Measurements from ENCODE around the gene GAD1. TPM values are rescaled to one million over a fixed set of nuclear protein-coding genes. Genes with fewer than 3 reads are reported as not detected.

The GAD1 gene
- total RNA-seq, 1 experiment from 2014 or later = 11.2 TPM

- H3K27me3 Mint-ChIP-seq (ENCODE audit: unreplicated experiment) = no peaks in the 10 kb centered on the region
- BruUV-seq (replicated peaks) = no TSS peak
- DNase-seq = no peak
- intact Hi-C loops (cut with micrococcal nuclease; ENCODE audit: unreplicated experiment) = no loop called here
- TF ChIP-seq CTCF (IDR thresholded peaks at IDR 0.05; ENCODE audit: unreplicated experiment) = no peak
- H3K36me3 Mint-ChIP-seq (ENCODE audit: insufficient read depth, unreplicated experiment) = no peaks in the 10 kb centered on the region
- H3K9me3 Mint-ChIP-seq (ENCODE audit: low read depth, unreplicated experiment) = no peaks in the 10 kb centered on the region
- no peak overlapping the region for H3K27ac Mint-ChIP-seq (ENCODE audit: unreplicated experiment)
- H3K4me1 Mint-ChIP-seq (ENCODE audit: low read depth, unreplicated experiment) = no peaks in the 10 kb centered on the region
- no peak overlapping the region for H3K4me3 Mint-ChIP-seq (ENCODE audit: low read depth, unreplicated experiment)
- CTCF ChIA-PET = interaction anchor here (0.8 to 1.3 kb wide), 3 partner anchors 10 to 34 kb away, joined by 3 to 5 read pairs (median 3); partner anchors contain the start of gene GORASP2
Measured at GRCh38 chr2:170895023-170895757, 78.5 kb downstream of the GAD1 start.

GRCh38 chr2:170896622-170897021 lies 79.9 kb downstream of the GAD1 start:
- Mint-ChIP-seq H3K27ac (ENCODE audit: unreplicated experiment) (no peak overlapping the region), H3K9me3 (ENCODE audit: low read depth, unreplicated experiment) (no peaks in the 10 kb centered on the region), H3K27me3 (ENCODE audit: unreplicated experiment) (no peaks in the 10 kb centered on the region), H3K4me3 (ENCODE audit: low read depth, unreplicated experiment) (no peak overlapping the region), H3K4me1 (ENCODE audit: low read depth, unreplicated experiment) (no peaks in the 10 kb centered on the region), H3K36me3 (ENCODE audit: insufficient read depth, unreplicated experiment) (no peaks in the 10 kb centered on the region)
- intact Hi-C loops (cut with micrococcal nuclease; ENCODE audit: unreplicated experiment) = no loop called here
- no peak for TF ChIP-seq CTCF (IDR thresholded peaks at IDR 0.05; ENCODE audit: unreplicated experiment)
- DNase-seq = no peak
- CTCF ChIA-PET = interaction anchor here (1.4 kb wide), 1 partner anchor 9 kb away, joined by 3 read pairs; no protein-coding TSS in a partner anchor
- BruUV-seq (replicated peaks) = no TSS peak

- H3K4me1 Mint-ChIP-seq (ENCODE audit: low read depth, unreplicated experiment) = no peaks in the 10 kb centered on the region
- H3K27me3 Mint-ChIP-seq (ENCODE audit: unreplicated experiment) = no peaks in the 10 kb centered on the region
- no peaks in the 10 kb centered on the region for H3K9me3 Mint-ChIP-seq (ENCODE audit: low read depth, unreplicated experiment)
- BruUV-seq (replicated peaks) = no TSS peak
- intact Hi-C loops (cut with micrococcal nuclease; ENCODE audit: unreplicated experiment) = no loop called here
- no peak overlapping the region for H3K27ac Mint-ChIP-seq (ENCODE audit: unreplicated experiment)
- CTCF ChIA-PET = interaction anchor here (1.4 kb wide), 1 partner anchor 9 kb away, joined by 3 read pairs; no protein-coding TSS in a partner anchor
- H3K36me3 Mint-ChIP-seq (ENCODE audit: insufficient read depth, unreplicated experiment) = no peaks in the 10 kb centered on the region
- no peak overlapping the region for H3K4me3 Mint-ChIP-seq (ENCODE audit: low read depth, unreplicated experiment)
- TF ChIP-seq CTCF (IDR thresholded peaks at IDR 0.05; ENCODE audit: unreplicated experiment) = no peak
- DNase-seq = no peak
Measured at GRCh38 chr2:170897108-170897507, 80.4 kb downstream of the GAD1 start.

- Mint-ChIP-seq H3K27me3 (ENCODE audit: unreplicated experiment) (no peaks in the 10 kb centered on the region), H3K36me3 (ENCODE audit: insufficient read depth, unreplicated experiment) (no peaks in the 10 kb centered on the region), H3K27ac (ENCODE audit: unreplicated experiment) (no peak overlapping the region), H3K4me1 (ENCODE audit: low read depth, unreplicated experiment) (no peaks in the 10 kb centered on the region), H3K4me3 (ENCODE audit: low read depth, unreplicated experiment) (no peak overlapping the region), H3K9me3 (ENCODE audit: low read depth, unreplicated experiment) (peaks cover 8% of the 10 kb centered on the region)
- no peak for TF ChIP-seq CTCF (IDR thresholded peaks at IDR 0.05; ENCODE audit: unreplicated experiment)
- no peak for DNase-seq
- BruUV-seq (replicated peaks) = no TSS peak
- CTCF ChIA-PET = interaction anchor here (0.8 kb wide), 1 partner anchor 9 kb away, joined by 3 read pairs; no protein-coding TSS in a partner anchor
- intact Hi-C loops (cut with micrococcal nuclease; ENCODE audit: unreplicated experiment) = no loop called here
Measured at GRCh38 chr2:170905864-170906263, 89.2 kb downstream of the GAD1 start.

Other genes with a start within 250 kb of the GAD1 start
- 0.73 TPM in 2 replicates for gene SP5, start 101.5 kb upstream of the GAD1 start, total RNA-seq (2022)
- 1.2 and 2.4 TPM in 2 replicates for gene ERICH2, start 46.5 kb upstream of the GAD1 start, total RNA-seq (2022)
- gene GORASP2, start 112.4 kb downstream of the GAD1 start, total RNA-seq (2022) = 98.1 and 105 TPM in 2 replicates

Measured in Calu3 (cell line).